ENCODE data around the gene ACADS.

DNA sequence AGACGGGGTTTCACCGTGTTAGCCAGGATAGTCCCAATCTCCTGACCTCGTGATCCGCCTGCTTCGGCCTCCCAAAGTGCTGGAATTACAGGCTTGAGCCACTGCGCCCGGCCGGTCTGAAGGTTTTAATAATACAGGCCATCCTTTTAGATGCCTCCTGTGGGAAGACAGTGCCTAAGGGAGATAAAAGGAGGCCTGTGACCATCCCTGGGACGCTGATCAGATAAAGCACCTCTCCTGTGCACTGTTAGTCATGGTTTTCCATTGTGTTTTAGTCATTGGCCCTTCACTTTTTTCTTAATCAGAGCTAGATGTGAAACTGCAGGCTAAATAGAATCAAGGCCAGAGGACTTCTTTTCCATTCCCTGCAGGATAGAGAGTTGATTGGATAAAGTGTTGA lies 7.6 kb upstream of the ACADS start:
- TF ChIP-seq CTCF (IDR thresholded peaks at IDR 0.05; ENCODE audit: low read length) (no peak), EZH2 (IDR thresholded peaks at IDR 0.05; ENCODE audit: borderline replicate concordance, low read length) (no peak)
